A673 (cell line): Measurements from ENCODE around the gene CHEK2. TPM values are rescaled to one million over a fixed set of nuclear protein-coding genes. Genes with fewer than 3 reads are reported as not detected.

Experiments used
- BruUV-seq: library from RNA; stranded (reverse); fragments of 400-500 nt; replicated peaks from 2 replicates; lab custom pipeline; 2021; lab: Mats Ljungman, UMichigan
- CTCF ChIA-PET: fragments of 300-600 bp; sonication (Branson Sonifier 250); formaldehyde crosslinking; loops from one replicate; lab custom pipeline; 2022; ENCODE audit warnings: antibody characterized with exemption; lab: Charles Lee
- POLR2A ChIA-PET: fragments of 300-600 bp; sonication (Branson Sonifier 250); formaldehyde crosslinking; loops from one replicate; lab custom pipeline; 2022; ENCODE audit warnings: antibody characterized with exemption; ENCODE audit not compliant: low non-redundant PET; lab: Charles Lee
- DNase-seq: peaks from one replicate; pipeline ENCODE4 v3.0.0-alpha.2; 2015; ENCODE audit warnings: low spot score
- H3K27ac ChIP-seq: fragments of 200-600 bp; sonication (generic); 2 replicates; pipeline ENCODE4 v1.5.1; 2016; ENCODE audit warnings: mixed run types, low read depth, mild to moderate bottlenecking, mixed read lengths, antibody characterized with exemption, low read length; ENCODE audit not compliant: poor library complexity, severe bottlenecking
- H3K27me3 ChIP-seq: fragments of 200-600 bp; sonication (generic); replicated peaks from 2 replicates; pipeline ENCODE4 v1.6.1; 2017; ENCODE audit warnings: mixed run types, low read depth, mild to moderate bottlenecking, mixed read lengths, antibody characterized with exemption, low read length; ENCODE audit not compliant: insufficient read depth, poor library complexity
- H3K36me3 ChIP-seq: fragments of 200-600 bp; sonication (generic); 2 replicates; pipeline ENCODE4 v1.6.1; 2016; ENCODE audit warnings: mixed run types, mild to moderate bottlenecking, mixed read lengths, antibody characterized with exemption, low read length; ENCODE audit not compliant: insufficient read depth, poor library complexity, severe bottlenecking
- H3K4me1 ChIP-seq: fragments of 200-600 bp; sonication (generic); 2 replicates; pipeline ENCODE4 v1.6.1; 2017; ENCODE audit warnings: mixed run types, mild to moderate bottlenecking, mixed read lengths, antibody characterized with exemption, low read length; ENCODE audit not compliant: insufficient read depth, poor library complexity, severe bottlenecking
- H3K4me3 ChIP-seq: fragments of 200-600 bp; sonication (generic); 2 replicates; pipeline ENCODE4 v1.5.1; 2016; ENCODE audit warnings: low read depth, mixed run types, mild to moderate bottlenecking, mixed read lengths, low read length; ENCODE audit not compliant: poor library complexity, severe bottlenecking
- H3K9me3 ChIP-seq: fragments of 200-600 bp; sonication (generic); 2 replicates; pipeline ENCODE4 v1.6.1; 2016; ENCODE audit warnings: mixed run types, low read depth, mild to moderate bottlenecking, mixed read lengths, antibody characterized with exemption, low read length; ENCODE audit not compliant: poor library complexity, severe bottlenecking
- EZH2 ChIP-seq: fragments of 200-600 bp; sonication (generic); IDR thresholded peaks from 2 replicates; pipeline ENCODE4 v1.6.1; 2017; ENCODE audit warnings: borderline replicate concordance, low read depth, mild to moderate bottlenecking, mixed read lengths, antibody characterized with exemption, low read length; ENCODE audit not compliant: poor library complexity, severe bottlenecking
- intact Hi-C: fragments of 100-400 bp; cut with micrococcal nuclease; formaldehyde crosslinking; loops from one replicate; pipeline ENCODE4 v1.10.0; 2022; ENCODE audit not compliant: unreplicated experiment
- total RNA-seq: library from RNA; stranded (reverse); gene quantifications from 2 replicates; pipeline ENCODE4 v1.2.3, GENCODE V29; 2021
- TF ChIP-seq, protein P1 (sequence below): fragments of 300-800, 200-600 bp; sonication (generic); conservative IDR thresholded peaks from 2 replicates; pipeline ENCODE4 v1.5.1; 2017; ENCODE audit warnings: low read depth, mild to moderate bottlenecking, antibody characterized with exemption, low read length, moderate library complexity, mixed read lengths

Gene CHEK2
- total RNA-seq, 1 experiment from 2014 or later = 53.7 TPM

DNA sequence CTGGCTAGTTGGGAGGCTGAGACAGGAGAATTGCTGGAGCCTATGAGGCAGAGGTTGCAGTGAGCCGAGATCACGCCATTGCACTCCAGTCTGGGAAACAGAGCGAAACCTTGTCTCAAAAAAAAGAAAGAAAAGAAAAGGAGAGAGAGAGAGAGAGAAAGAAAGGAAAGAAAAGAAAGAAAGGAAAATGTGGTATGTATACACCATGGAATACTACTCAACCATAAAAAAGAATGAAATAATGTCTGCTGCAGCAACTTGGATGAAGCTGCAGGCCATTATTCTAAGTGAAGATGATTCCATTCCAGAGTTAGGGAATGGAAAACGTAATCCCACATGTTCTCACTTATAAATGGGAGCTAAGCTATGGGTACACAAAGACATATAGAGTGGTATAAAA lies 92.8 kb downstream of the CHEK2 start:
- Histone ChIP-seq H3K4me3 (no peak overlapping the region), H3K27ac (no peak overlapping the region), H3K36me3 (no peaks in the 10 kb centered on the region), H3K9me3 (no peaks in the 10 kb centered on the region), H3K4me1 (peaks cover 6% of the 10 kb centered on the region), H3K27me3 (no peaks in the 10 kb centered on the region)
- ChIA-PET POLR2A (no interaction called here), CTCF (no interaction called here)
- DNase-seq = no peak
- BruUV-seq = no TSS peak
- TF ChIP-seq, protein P1, sequence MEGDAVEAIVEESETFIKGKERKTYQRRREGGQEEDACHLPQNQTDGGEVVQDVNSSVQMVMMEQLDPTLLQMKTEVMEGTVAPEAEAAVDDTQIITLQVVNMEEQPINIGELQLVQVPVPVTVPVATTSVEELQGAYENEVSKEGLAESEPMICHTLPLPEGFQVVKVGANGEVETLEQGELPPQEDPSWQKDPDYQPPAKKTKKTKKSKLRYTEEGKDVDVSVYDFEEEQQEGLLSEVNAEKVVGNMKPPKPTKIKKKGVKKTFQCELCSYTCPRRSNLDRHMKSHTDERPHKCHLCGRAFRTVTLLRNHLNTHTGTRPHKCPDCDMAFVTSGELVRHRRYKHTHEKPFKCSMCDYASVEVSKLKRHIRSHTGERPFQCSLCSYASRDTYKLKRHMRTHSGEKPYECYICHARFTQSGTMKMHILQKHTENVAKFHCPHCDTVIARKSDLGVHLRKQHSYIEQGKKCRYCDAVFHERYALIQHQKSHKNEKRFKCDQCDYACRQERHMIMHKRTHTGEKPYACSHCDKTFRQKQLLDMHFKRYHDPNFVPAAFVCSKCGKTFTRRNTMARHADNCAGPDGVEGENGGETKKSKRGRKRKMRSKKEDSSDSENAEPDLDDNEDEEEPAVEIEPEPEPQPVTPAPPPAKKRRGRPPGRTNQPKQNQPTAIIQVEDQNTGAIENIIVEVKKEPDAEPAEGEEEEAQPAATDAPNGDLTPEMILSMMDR = no peak
- TF ChIP-seq EZH2 = no peak
- intact Hi-C loops = no loop called here

DNA sequence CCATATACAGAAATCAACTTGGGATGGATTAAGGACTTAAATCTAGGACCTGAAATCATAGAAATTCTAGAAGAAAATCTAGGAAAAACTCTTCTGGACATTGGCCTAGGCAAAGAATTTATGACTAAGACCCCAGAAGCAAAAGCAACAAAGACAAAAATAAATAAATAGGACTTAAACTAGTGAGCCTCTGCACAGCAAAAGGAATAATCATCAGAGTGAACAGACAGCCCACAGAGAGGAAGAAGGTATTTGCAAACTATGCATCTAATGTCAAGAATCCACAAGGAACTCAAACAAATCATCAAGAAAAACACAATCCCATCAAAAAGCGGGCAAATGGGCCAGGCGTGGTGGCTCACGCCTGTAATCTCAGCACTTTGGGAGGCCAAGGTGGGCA lies 94.4 kb downstream of the CHEK2 start:
- H3K4me1 ChIP-seq = peaks cover 6% of the 10 kb centered on the region
- POLR2A ChIA-PET = no interaction called here
- intact Hi-C loops = no loop called here
- no peak overlapping the region for H3K4me3 ChIP-seq
- DNase-seq = no peak
- CTCF ChIA-PET = no interaction called here
- no peak overlapping the region for H3K27ac ChIP-seq
- BruUV-seq = no TSS peak
- no peaks in the 10 kb centered on the region for H3K9me3 ChIP-seq
- H3K36me3 ChIP-seq = no peaks in the 10 kb centered on the region
- no peaks in the 10 kb centered on the region for H3K27me3 ChIP-seq
- TF ChIP-seq EZH2 = no peak
- TF ChIP-seq, protein P1 = no peak

DNA sequence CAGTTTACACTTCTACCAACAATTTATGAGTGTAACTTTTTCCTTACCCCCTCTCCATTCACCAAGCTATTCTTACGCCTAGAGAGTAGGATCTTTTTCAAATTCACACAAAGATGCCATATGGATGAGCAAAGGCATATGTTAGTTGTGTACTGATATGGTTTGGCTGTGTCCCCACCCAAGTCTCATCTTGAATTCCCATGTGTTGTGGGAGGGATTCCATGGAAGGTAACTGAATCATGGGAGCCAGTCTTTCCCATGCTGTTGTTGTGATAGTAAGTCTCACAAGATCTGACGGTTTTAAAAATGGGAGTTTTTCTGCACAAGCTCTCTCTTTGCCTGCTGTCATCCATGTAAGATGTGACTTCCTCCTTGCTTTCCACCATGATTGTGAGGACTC lies 102.3 kb downstream of the CHEK2 start:
- Histone ChIP-seq H3K27ac (no peak overlapping the region), H3K9me3 (no peaks in the 10 kb centered on the region), H3K4me3 (no peak overlapping the region), H3K36me3 (no peaks in the 10 kb centered on the region), H3K27me3 (no peaks in the 10 kb centered on the region), H3K4me1 (no peaks in the 10 kb centered on the region)
- intact Hi-C loops = no loop called here
- TF ChIP-seq, protein P1 = no peak
- no peak for TF ChIP-seq EZH2
- DNase-seq = no peak
- POLR2A ChIA-PET = no interaction called here
- CTCF ChIA-PET = no interaction called here
- no TSS peak for BruUV-seq

Other genes starting within 250 kb of the CHEK2 start
- gene TTC28, start 62.0 kb downstream of the CHEK2 start, total RNA-seq = 48.7 and 55.8 TPM in 2 replicates
- 19.6 and 22.5 TPM in 2 replicates for gene HSCB, start 219 bp upstream of the CHEK2 start, total RNA-seq
- 30.8 and 33.5 TPM in 2 replicates for gene CCDC117, start 30.9 kb upstream of the CHEK2 start, total RNA-seq
- gene XBP1, start 58.7 kb upstream of the CHEK2 start, total RNA-seq = 65.4 and 66.3 TPM in 2 replicates
- gene ZNRF3, start 141.8 kb upstream of the CHEK2 start, total RNA-seq = 11.9 and 13.0 TPM in 2 replicates